Stimulated activated CD4-positive, alpha-beta T cell treated with anti-CD3 and anti-CD28 coated beads, TNF-alpha, amount 100 ng/mL, for 48 hours (primary cell): Measurements from ENCODE around the gene SHFL.
A peak's percentile ranks its signal among the peaks of the same experiment; 100 is the strongest.

Experiments used
- DNase-seq, 3 donors: peaks; one replicate each; pipeline ENCODE4 v3.0.0-alpha.2; 2020; ENCODE audit warnings: low read depth in 3 of 3

SHFL gene

GRCh38 chr19:10085641-10086590 lies at the start of gene SHFL:
Gene SHFL, plus strand, starts transcription at chr19:10086317. Its CDS starts 111 bp downstream, at chr19:10086428.
- DNase-seq, result peak; percentile 62 to 68 (median 65)

GRCh38 chr19:10036601-10037071 lies 49.5 kb upstream of the SHFL start:
- DNase-seq, result no peak

- no peak for DNase-seq
Observed at GRCh38 chr19:10037367-10037766, 48.8 kb upstream of the SHFL start.

GRCh38 chr19:10037809-10038208 lies 48.3 kb upstream of the SHFL start:
- no peak for DNase-seq

GRCh38 chr19:10043286-10043927 lies 42.7 kb upstream of the SHFL start:
- no peak for DNase-seq

GRCh38 chr19:10044390-10044789 lies 41.7 kb upstream of the SHFL start:
- DNase-seq, result no peak

- no peak for DNase-seq
Observed at GRCh38 chr19:10045371-10045770, 40.7 kb upstream of the SHFL start.

- DNase-seq, result no peak
Observed at GRCh38 chr19:10049626-10050025, 36.5 kb upstream of the SHFL start.

GRCh38 chr19:10052602-10053360 lies 33.3 kb upstream of the SHFL start:
- DNase-seq, result no peak

- DNase-seq, result no peak
Observed at GRCh38 chr19:10061717-10062310, 24.3 kb upstream of the SHFL start.

- DNase-seq, result no peak
Observed at GRCh38 chr19:10068205-10068604, 17.9 kb upstream of the SHFL start.

- no peak for DNase-seq
Observed at GRCh38 chr19:10069046-10069445, 17.1 kb upstream of the SHFL start.

- DNase-seq, result no peak
Observed at GRCh38 chr19:10070730-10071446, 15.2 kb upstream of the SHFL start.

- peak; percentile 21 to 37 (median 26) for DNase-seq
Observed at GRCh38 chr19:10074153-10074552, 12.0 kb upstream of the SHFL start.

GRCh38 chr19:10076535-10076934 lies 9.6 kb upstream of the SHFL start:
- no peak for DNase-seq

GRCh38 chr19:10078329-10078728 lies 7.8 kb upstream of the SHFL start:
- DNase-seq, result no peak

- DNase-seq, result no peak
Observed at GRCh38 chr19:10079031-10079453, 7.1 kb upstream of the SHFL start.

- DNase-seq, result no peak
Observed at GRCh38 chr19:10083911-10084310, 2.2 kb upstream of the SHFL start.

- DNase-seq, result no peak
Observed at GRCh38 chr19:10084803-10085202, 1.3 kb upstream of the SHFL start.

GRCh38 chr19:10086591-10087192 lies 575 bp downstream of the SHFL start:
- DNase-seq, result no peak
